Keratinocyte (primary cell): Measurements from ENCODE around the gene LIN7A. TPM values are rescaled to one million over a fixed set of nuclear protein-coding genes. Genes with fewer than 3 reads are reported as not detected.

Source experiments
- DNase-seq: peaks from one replicate; pipeline ENCODE4 v3.0.0-alpha.2; 2011; ENCODE audit warnings: low read depth, missing footprints, low spot score
- FAIRE-seq: peaks from 2 replicates; lab custom pipeline; 2011; peaks lifted over from hg19 to GRCh38; lab: Jason Lieb, UNC
- H2AFZ ChIP-seq: 2 replicates; pipeline ENCODE4 v1.6.0; 2012; ENCODE audit warnings: low read length, control low read depth, inconsistent platforms; ENCODE audit not compliant: control insufficient read depth
- H3K27ac ChIP-seq: 2 replicates; pipeline ENCODE4 v1.5.1; 2011; ENCODE audit warnings: low read length; ENCODE audit not compliant: control insufficient read depth, insufficient read depth
- H3K27me3 ChIP-seq: 3 replicates; pipeline ENCODE4 v1.6.0; 2011; ENCODE audit warnings: low read length; ENCODE audit not compliant: control insufficient read depth, insufficient read depth; ENCODE audit errors: extremely low read depth
- H3K36me3 ChIP-seq, 2 experiments: 2 replicates in 1 of 2; 3 replicates in 1 of 2; pipeline ENCODE4 v1.5.1; 2011; ENCODE audit warnings: low read length in 2 of 2, mild to moderate bottlenecking in 1 of 2; ENCODE audit not compliant: control insufficient read depth in 2 of 2, insufficient read depth in 2 of 2; ENCODE audit errors: extremely low read depth in 1 of 2
- H3K4me1 ChIP-seq: 3 replicates; pipeline ENCODE4 v1.5.1; 2011; ENCODE audit warnings: low read length; ENCODE audit not compliant: control insufficient read depth, insufficient read depth; ENCODE audit errors: extremely low read depth
- H3K4me2 ChIP-seq: 3 replicates; pipeline ENCODE4 v1.6.0; 2011; ENCODE audit warnings: low read depth, low read length; ENCODE audit not compliant: control insufficient read depth, insufficient read depth; ENCODE audit errors: extremely low read depth
- H3K4me3 ChIP-seq, 3 experiments: fragments of 200-600 bp in 1 of 3; sonication (generic) in 1 of 3; 2 replicates in 2 of 3; 3 replicates in 1 of 3; pipeline ENCODE4 v1.5.1; 2011 to 2016; ENCODE audit warnings: low read length in 3 of 3, mild to moderate bottlenecking in 3 of 3, control low read depth in 2 of 3, inconsistent platforms in 1 of 3, low read depth in 1 of 3, mixed read lengths in 1 of 3, mixed run types in 1 of 3, moderate library complexity in 1 of 3; ENCODE audit not compliant: control insufficient read depth in 2 of 3, insufficient read depth in 2 of 3; ENCODE audit errors: extremely low read depth in 1 of 3
- H3K79me2 ChIP-seq: 2 replicates; pipeline ENCODE4 v1.6.0; 2012; ENCODE audit warnings: low read length; ENCODE audit not compliant: control insufficient read depth, insufficient read depth
- H3K9ac ChIP-seq: 3 replicates; pipeline ENCODE4 v1.6.0; 2011; ENCODE audit warnings: low read length; ENCODE audit not compliant: control insufficient read depth, insufficient read depth; ENCODE audit errors: extremely low read depth
- H3K9me1 ChIP-seq: 3 replicates; pipeline ENCODE4 v1.6.0; 2011; ENCODE audit warnings: low read length; ENCODE audit not compliant: control insufficient read depth, insufficient read depth; ENCODE audit errors: extremely low read depth
- H3K9me3 ChIP-seq: 2 replicates; pipeline ENCODE4 v1.5.1; 2012; ENCODE audit warnings: low read depth, low read length; ENCODE audit not compliant: control insufficient read depth
- H4K20me1 ChIP-seq: 3 replicates; pipeline ENCODE4 v1.6.0; 2011; ENCODE audit warnings: low read length; ENCODE audit not compliant: control insufficient read depth, insufficient read depth; ENCODE audit errors: extremely low read depth
- EZH2 ChIP-seq: IDR thresholded peaks from one replicate; pipeline ENCODE4 v1.6.1; 2012; ENCODE audit warnings: inconsistent platforms, mild to moderate bottlenecking, low read length, moderate library complexity
- dilution Hi-C: fragments of 300-500 bp; cut with MboI; formaldehyde crosslinking; loops from one replicate; pipeline ENCODE4 v1.7.0; 2020; ENCODE audit warnings: low sequenced_read_pairs; ENCODE audit not compliant: extremely low pct_ligation_motif_present
- polyA plus RNA-seq, 5 experiments: library from polyadenylated mRNA; depleted of rRNA in 3 of 5; stranded (reverse) in 3 of 5; stranded (forward) in 1 of 5; unstranded in 1 of 5; fragments of >200 nt; gene quantifications; 1 replicate in 1 of 5; 2 replicates in 3 of 5; 3 replicates in 1 of 5; pipeline versions ENCODE4 v1.2.1 to v1.2.3, GENCODE V29; 2011 to 2012; ENCODE audit warnings: missing spikeins in 2 of 5, low read depth in 1 of 5, low replicate concordance in 1 of 5
- TF ChIP-seq, protein P1 (sequence below), 3 experiments: IDR thresholded peaks in 1 of 3; conservative IDR thresholded peaks in 1 of 3; optimal IDR thresholded peaks in 1 of 3; 2 replicates in 2 of 3; 3 replicates in 1 of 3; pipeline versions ENCODE3 to v1.5.1; 2011; ENCODE audit warnings: low read length in 3 of 3, mild to moderate bottlenecking in 3 of 3, moderate library complexity in 2 of 3, control low read depth in 1 of 3, inconsistent platforms in 1 of 3; ENCODE audit not compliant: insufficient read depth in 2 of 3; ENCODE audit errors: extremely low read depth in 1 of 3

The LIN7A gene
- polyA plus RNA-seq, 1 donor (not counting 4 experiments of a cell fraction or from before 2014, with no cell fraction given), result not detected

DNA sequence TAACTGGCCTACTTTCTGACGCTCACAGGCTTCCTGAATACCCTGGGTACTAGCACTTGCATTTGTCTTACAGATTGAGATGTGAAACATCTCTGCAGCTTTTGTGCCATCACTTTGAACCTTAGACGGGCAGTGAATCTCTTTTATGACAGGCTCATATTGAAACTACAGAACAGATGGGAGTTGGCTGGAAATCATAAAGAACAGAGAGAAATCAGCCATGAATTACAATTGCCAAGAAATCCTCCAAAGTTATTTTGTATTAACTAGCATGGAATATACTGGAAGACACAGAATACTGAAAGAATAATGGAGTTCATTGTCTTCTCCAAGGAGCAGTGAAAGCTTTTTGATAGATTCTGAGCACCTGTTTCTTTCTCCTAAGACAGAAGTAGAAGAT lies 188.3 kb downstream of the LIN7A start:
- H4K20me1 ChIP-seq, result no peaks in the 10 kb centered on the region
- FAIRE-seq (no peak), DNase-seq (no peak)
- dilution Hi-C loops, result no loop called here
- no peaks in the 10 kb centered on the region for H3K9me3 ChIP-seq
- no peaks in the 10 kb centered on the region for H3K36me3 ChIP-seq
- H3K27ac ChIP-seq, result no peak overlapping the region
- no peak overlapping the region for H3K4me2 ChIP-seq
- H2AFZ ChIP-seq, result no peak overlapping the region
- no peaks in the 10 kb centered on the region for H3K9me1 ChIP-seq
- no peak overlapping the region for H3K9ac ChIP-seq
- no peaks in the 10 kb centered on the region for H3K27me3 ChIP-seq
- TF ChIP-seq, protein P1, sequence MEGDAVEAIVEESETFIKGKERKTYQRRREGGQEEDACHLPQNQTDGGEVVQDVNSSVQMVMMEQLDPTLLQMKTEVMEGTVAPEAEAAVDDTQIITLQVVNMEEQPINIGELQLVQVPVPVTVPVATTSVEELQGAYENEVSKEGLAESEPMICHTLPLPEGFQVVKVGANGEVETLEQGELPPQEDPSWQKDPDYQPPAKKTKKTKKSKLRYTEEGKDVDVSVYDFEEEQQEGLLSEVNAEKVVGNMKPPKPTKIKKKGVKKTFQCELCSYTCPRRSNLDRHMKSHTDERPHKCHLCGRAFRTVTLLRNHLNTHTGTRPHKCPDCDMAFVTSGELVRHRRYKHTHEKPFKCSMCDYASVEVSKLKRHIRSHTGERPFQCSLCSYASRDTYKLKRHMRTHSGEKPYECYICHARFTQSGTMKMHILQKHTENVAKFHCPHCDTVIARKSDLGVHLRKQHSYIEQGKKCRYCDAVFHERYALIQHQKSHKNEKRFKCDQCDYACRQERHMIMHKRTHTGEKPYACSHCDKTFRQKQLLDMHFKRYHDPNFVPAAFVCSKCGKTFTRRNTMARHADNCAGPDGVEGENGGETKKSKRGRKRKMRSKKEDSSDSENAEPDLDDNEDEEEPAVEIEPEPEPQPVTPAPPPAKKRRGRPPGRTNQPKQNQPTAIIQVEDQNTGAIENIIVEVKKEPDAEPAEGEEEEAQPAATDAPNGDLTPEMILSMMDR (optimal IDR thresholded peaks at IDR 0.05 in 1 of 3, IDR thresholded peaks at IDR 0.05 in 1 of 3, conservative IDR thresholded peaks at IDR 0.05 in 1 of 3; ENCODE audit: extremely low read depth in 1 of 3, insufficient read depth in 2 of 3, low read length in 3 of 3), result no peak
- TF ChIP-seq EZH2, result no peak
- no peak overlapping the region for H3K4me3 ChIP-seq
- no peaks in the 10 kb centered on the region for H3K79me2 ChIP-seq
- no peaks in the 10 kb centered on the region for H3K4me1 ChIP-seq

DNA sequence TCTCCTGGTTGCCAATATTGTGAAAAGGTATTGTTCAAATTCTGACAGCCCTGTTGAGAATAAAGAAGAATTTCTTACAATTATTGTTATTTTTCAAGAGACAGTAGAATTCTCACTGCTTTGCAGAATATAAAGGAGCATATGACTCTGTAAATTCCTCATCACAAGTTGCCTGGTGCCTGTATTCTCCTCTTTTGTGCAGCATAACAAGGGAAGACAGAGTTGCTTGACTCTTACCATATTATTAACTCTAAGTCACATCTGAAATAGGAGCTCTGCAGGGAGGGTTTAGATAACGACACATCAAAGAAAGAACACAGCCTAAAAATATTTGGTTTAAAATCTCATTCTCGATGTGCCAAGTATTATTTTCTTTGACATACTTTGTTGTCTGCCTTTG lies 189.9 kb downstream of the LIN7A start:
- Histone ChIP-seq H3K27ac (no peak overlapping the region), H3K9ac (no peak overlapping the region), H3K27me3 (no peaks in the 10 kb centered on the region), H3K9me1 (no peaks in the 10 kb centered on the region), H3K36me3 (no peaks in the 10 kb centered on the region), H3K4me1 (no peaks in the 10 kb centered on the region), H2AFZ (no peak overlapping the region), H3K4me3 (no peak overlapping the region), H4K20me1 (no peaks in the 10 kb centered on the region), H3K4me2 (no peak overlapping the region), H3K79me2 (no peaks in the 10 kb centered on the region), H3K9me3 (no peaks in the 10 kb centered on the region)
- no peak for TF ChIP-seq EZH2
- TF ChIP-seq, protein P1 (optimal IDR thresholded peaks at IDR 0.05 in 1 of 3, IDR thresholded peaks at IDR 0.05 in 1 of 3, conservative IDR thresholded peaks at IDR 0.05 in 1 of 3; ENCODE audit: extremely low read depth in 1 of 3, insufficient read depth in 2 of 3, low read length in 3 of 3), result no peak
- no peak for FAIRE-seq
- dilution Hi-C loops, result no loop called here
- no peak for DNase-seq
